Muscle layer of colon (tissue), 2 donors: Measurements from ENCODE around the gene ONECUT2.

Source experiments
- H3K27ac ChIP-seq: one replicate; pipeline ENCODE4 v1.7.0; 2013; ENCODE audit warnings: low read depth, mild to moderate bottlenecking, low read length, moderate library complexity
- H3K27me3 ChIP-seq, 2 donors: one replicate each; pipeline ENCODE4 v1.7.0; 2013; ENCODE audit warnings: low read length in 2 of 2, mild to moderate bottlenecking in 2 of 2; ENCODE audit not compliant: insufficient read depth in 2 of 2, control insufficient read depth in 1 of 2
- H3K36me3 ChIP-seq: one replicate; pipeline ENCODE4 v1.7.0; 2013; ENCODE audit warnings: mild to moderate bottlenecking, low read length; ENCODE audit not compliant: insufficient read depth
- H3K4me1 ChIP-seq: one replicate; pipeline ENCODE4 v1.7.0; 2013; ENCODE audit warnings: mild to moderate bottlenecking, low read length; ENCODE audit not compliant: insufficient read depth
- H3K4me3 ChIP-seq, 2 donors: one replicate each; pipeline ENCODE4 v1.7.0; 2013; ENCODE audit warnings: low read length in 2 of 2, low read depth in 1 of 2, mild to moderate bottlenecking in 1 of 2, moderate library complexity in 1 of 2
- H3K9ac ChIP-seq: one replicate; pipeline ENCODE4 v1.7.0; 2013; ENCODE audit warnings: low read length
- H3K9me3 ChIP-seq: one replicate; pipeline ENCODE4 v1.7.0; 2013; ENCODE audit warnings: mild to moderate bottlenecking, low read length
- donor health status: abdominal sarcoma.
- donor health status: Adenocarcinoma of cecum.

Gene ONECUT2

DNA sequence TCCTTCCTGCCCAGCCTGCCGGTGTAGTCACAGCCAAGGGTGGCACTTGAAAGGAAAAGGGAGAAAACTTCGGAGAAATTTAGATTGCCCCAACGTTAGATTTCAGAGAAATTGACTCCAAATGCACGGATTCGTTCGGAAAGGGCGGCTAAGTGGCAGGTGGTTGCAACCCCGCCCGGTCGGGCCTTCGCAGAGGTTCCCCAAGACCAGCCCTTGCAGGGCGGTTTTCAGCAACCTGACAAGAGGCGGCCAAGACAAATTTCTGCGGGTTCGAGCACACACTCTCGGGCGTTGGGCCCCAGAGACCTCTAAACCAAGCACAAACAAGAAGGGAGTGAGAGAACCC, 4.8 kb downstream of the ONECUT2 start:
- H3K4me3 ChIP-seq: no peak overlapping the region
- no peak overlapping the region for H3K27ac ChIP-seq
- no peaks in the 10 kb centered on the region for H3K36me3 ChIP-seq
- H3K4me1 ChIP-seq: peaks cover 35% of the 10 kb centered on the region
- H3K27me3 ChIP-seq: peaks cover 67 to 73% of the 10 kb centered on the region in 2 donors
- no peaks in the 10 kb centered on the region for H3K9me3 ChIP-seq
- H3K9ac ChIP-seq: no peak overlapping the region

DNA sequence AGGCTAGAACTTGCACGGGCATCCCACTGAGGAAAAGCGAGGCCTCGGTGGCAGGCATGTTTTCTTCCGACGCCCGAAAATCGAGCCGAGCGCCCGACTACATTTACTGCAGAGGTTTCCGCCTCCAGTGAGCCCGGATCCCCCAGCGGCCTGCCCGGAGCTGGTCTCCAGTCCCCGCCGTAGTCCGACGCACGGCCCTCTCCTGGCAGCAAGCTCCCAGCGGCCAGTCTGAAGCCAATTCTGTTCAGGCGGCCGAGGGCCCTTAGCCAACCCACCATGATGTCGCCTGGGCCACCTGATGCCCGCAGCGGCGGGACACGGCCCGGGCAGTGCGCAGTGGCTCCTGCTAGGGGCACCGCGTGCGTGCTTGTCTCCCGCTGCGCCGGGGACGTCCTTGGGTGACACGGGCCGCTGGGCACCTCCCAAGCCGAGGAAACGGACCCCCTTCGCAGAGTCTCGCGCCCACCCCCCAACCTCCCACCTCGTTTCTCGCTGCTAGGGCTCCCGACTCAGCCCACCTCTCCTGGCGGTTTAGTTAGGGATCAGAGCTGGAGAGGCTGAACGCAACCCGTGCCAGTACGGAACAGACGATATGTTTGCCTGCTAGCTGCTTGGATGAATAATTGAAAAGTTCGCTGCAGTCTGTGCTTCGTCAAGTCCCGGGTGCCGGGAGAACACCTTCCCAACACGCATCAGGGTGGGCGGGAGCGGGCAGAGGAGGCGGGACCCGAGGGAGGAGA, 5.3 kb downstream of the ONECUT2 start:
- Histone ChIP-seq H3K4me1 (peaks cover 34% of the 10 kb centered on the region), H3K27ac (no peak overlapping the region), H3K27me3 (peaks cover 67 to 71% of the 10 kb centered on the region in 2 donors), H3K4me3 (no peak overlapping the region), H3K9ac (no peak overlapping the region), H3K36me3 (no peaks in the 10 kb centered on the region), H3K9me3 (no peaks in the 10 kb centered on the region)

GRCh38 chr18:57441071-57441794, 6.1 kb downstream of the ONECUT2 start:
- H3K4me3 ChIP-seq: no peak overlapping the region
- H3K9ac ChIP-seq: no peak overlapping the region
- H3K27ac ChIP-seq: no peak overlapping the region
- no peaks in the 10 kb centered on the region for H3K9me3 ChIP-seq
- peaks cover 64 to 70% of the 10 kb centered on the region in 2 donors for H3K27me3 ChIP-seq
- H3K36me3 ChIP-seq: no peaks in the 10 kb centered on the region
- peaks cover 34% of the 10 kb centered on the region for H3K4me1 ChIP-seq

DNA sequence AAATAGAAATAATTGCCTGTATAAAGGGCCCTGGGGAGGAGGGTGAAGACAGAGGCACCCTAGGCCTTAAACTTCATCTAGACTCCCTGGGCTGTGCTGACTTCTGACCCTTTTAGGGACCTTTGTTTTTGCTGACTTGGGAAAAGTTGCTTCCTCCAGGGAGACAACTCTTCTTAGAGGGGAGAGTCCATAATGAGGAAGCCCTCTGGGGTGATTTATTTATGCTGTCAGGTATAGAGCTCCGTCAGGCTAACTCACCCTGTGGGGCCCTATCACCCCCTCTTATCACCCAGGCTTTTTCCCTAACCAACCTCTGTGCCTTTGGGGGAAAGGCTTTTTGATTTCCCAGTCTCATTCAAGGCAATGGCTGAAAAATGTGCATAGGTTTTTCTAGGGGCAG, 8.1 kb downstream of the ONECUT2 start:
- Histone ChIP-seq H3K27ac (no peak overlapping the region), H3K4me3 (no peak overlapping the region), H3K27me3 (peaks cover 44 to 59% of the 10 kb centered on the region in 2 donors), H3K36me3 (no peaks in the 10 kb centered on the region), H3K9me3 (no peaks in the 10 kb centered on the region), H3K4me1 (peaks cover 21% of the 10 kb centered on the region), H3K9ac (no peak overlapping the region)

GRCh38 chr18:57443702-57444101, 8.5 kb downstream of the ONECUT2 start:
- peaks cover 39 to 55% of the 10 kb centered on the region in 2 donors for H3K27me3 ChIP-seq

DNA sequence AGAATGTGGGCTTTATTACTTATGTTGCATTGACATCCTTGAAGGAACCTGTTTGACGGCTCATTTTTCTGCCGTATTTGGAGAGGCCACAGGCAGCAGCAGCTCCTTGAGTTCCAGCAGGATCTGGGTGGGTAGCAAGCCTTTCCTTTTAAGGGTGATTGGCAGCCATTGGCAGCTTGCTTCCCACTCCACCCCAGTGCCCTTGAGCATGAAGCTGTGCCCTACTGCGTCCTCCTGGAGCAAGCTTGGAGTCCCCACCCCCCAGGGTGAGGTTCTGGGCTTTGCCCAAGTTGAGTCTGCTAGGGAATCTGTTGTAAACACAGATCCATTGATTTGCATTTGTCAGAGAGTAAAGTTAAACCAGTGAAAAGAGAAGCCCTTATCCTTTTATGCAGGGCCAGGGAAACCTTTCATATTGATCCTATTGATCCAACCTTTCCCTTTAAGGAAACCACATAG, 9.2 kb downstream of the ONECUT2 start:
- no peaks in the 10 kb centered on the region for H3K36me3 ChIP-seq
- H3K9ac ChIP-seq: no peak overlapping the region
- H3K27me3 ChIP-seq: peaks cover 33 to 49% of the 10 kb centered on the region in 2 donors
- no peak overlapping the region for H3K27ac ChIP-seq
- no peak overlapping the region for H3K4me3 ChIP-seq
- H3K4me1 ChIP-seq: peaks cover 10% of the 10 kb centered on the region
- no peaks in the 10 kb centered on the region for H3K9me3 ChIP-seq

More at GRCh38 chr18:57443702-57444101, 8.5 kb downstream of the ONECUT2 start:
- no peak overlapping the region for H3K27ac ChIP-seq
- no peak overlapping the region for H3K9ac ChIP-seq
- no peak overlapping the region for H3K4me3 ChIP-seq
- no peaks in the 10 kb centered on the region for H3K9me3 ChIP-seq
- H3K4me1 ChIP-seq: peaks cover 16% of the 10 kb centered on the region
- no peaks in the 10 kb centered on the region for H3K36me3 ChIP-seq

GRCh38 chr18:57445488-57446319, 10.5 kb downstream of the ONECUT2 start:
- H3K27me3 ChIP-seq: peaks cover 23 to 35% of the 10 kb centered on the region in 2 donors
- H3K9ac ChIP-seq: no peak overlapping the region
- no peak overlapping the region for H3K27ac ChIP-seq
- no peaks in the 10 kb centered on the region for H3K36me3 ChIP-seq
- H3K9me3 ChIP-seq: no peaks in the 10 kb centered on the region
- no peak overlapping the region for H3K4me3 ChIP-seq
- peaks cover under 1% of the 10 kb centered on the region for H3K4me1 ChIP-seq

DNA sequence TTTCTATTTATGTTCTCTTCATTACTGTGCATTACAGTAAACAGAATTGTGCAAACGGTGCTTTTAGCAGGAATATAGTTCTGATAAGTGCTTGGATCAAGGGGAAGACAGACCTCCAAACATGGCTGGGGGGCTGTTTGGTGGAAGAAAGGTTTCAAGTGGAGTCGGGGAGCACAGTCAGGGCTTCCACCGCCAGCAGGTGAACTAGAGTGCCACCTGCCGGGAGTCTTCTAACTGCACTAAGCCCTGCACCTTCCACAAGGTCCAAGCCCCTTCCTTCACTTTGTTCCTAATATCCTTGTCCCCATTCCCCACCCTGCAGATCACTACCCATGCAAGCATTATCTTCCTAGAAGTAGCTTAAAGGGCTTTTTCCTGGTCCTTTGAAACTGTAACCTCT, 11.1 kb downstream of the ONECUT2 start:
- Histone ChIP-seq H3K36me3 (no peaks in the 10 kb centered on the region), H3K4me1 (no peaks in the 10 kb centered on the region), H3K27me3 (peaks cover 17 to 29% of the 10 kb centered on the region in 2 donors), H3K9ac (no peak overlapping the region), H3K9me3 (no peaks in the 10 kb centered on the region), H3K4me3 (no peak overlapping the region), H3K27ac (no peak overlapping the region)

GRCh38 chr18:57447154-57447621, 12.0 kb downstream of the ONECUT2 start:
- Histone ChIP-seq H3K4me1 (no peaks in the 10 kb centered on the region), H3K27ac (no peak overlapping the region), H3K9me3 (no peaks in the 10 kb centered on the region), H3K9ac (no peak overlapping the region), H3K4me3 (no peak overlapping the region), H3K36me3 (no peaks in the 10 kb centered on the region), H3K27me3 (peaks cover 8 to 22% of the 10 kb centered on the region in 2 donors)

- peaks cover 0 to 5% of the 10 kb centered on the region in 2 donors for H3K27me3 ChIP-seq
- no peaks in the 10 kb centered on the region for H3K36me3 ChIP-seq
- no peaks in the 10 kb centered on the region for H3K9me3 ChIP-seq
- no peak overlapping the region for H3K4me3 ChIP-seq
- H3K27ac ChIP-seq: no peak overlapping the region
- H3K4me1 ChIP-seq: no peaks in the 10 kb centered on the region
- H3K9ac ChIP-seq: no peak overlapping the region
These were observed 20.5 kb downstream of the ONECUT2 start for GRCh38 chr18:57455576-57456129.
